Aorta (tissue), 5 donors: ENCODE measurements around the gene KRT71. TPM values are rescaled to one million over a fixed set of nuclear protein-coding genes. Genes with fewer than 3 reads are reported as not detected.
A peak's percentile ranks its signal among the peaks of the same experiment; 100 is the strongest.

Experiments
- ATAC-seq: fragments of 200-7000 bp; cut with Tn5 transposase; one replicate; pipeline ENCODE4 v1.9.1; 2022; ENCODE audit warnings: moderate library complexity; ENCODE audit not compliant: low FRiP score
- DNase-seq, 2 donors: peaks; one replicate each; pipeline ENCODE4 v3.0.0-alpha.2; 2020
- H3K27ac ChIP-seq, 2 donors: one replicate each; pipeline ENCODE4 v1.5.1; 2013; ENCODE audit warnings: low read length in 2 of 2, mild to moderate bottlenecking in 2 of 2, moderate library complexity in 2 of 2, control low read depth in 1 of 2, inconsistent platforms in 1 of 2, low read depth in 1 of 2
- H3K27me3 ChIP-seq, 2 donors: one replicate each; pipeline ENCODE4 v1.6.1; 2013; ENCODE audit warnings: control low read depth in 1 of 2, low read length in 1 of 2, mild to moderate bottlenecking in 1 of 2, moderate library complexity in 1 of 2; ENCODE audit not compliant: insufficient read depth in 2 of 2, control insufficient read depth in 1 of 2
- H3K36me3 ChIP-seq, 2 donors: one replicate each; pipeline ENCODE4 v1.6.1; 2013; ENCODE audit warnings: control low read depth in 1 of 2, low read length in 1 of 2, mild to moderate bottlenecking in 1 of 2; ENCODE audit not compliant: insufficient read depth in 2 of 2, control insufficient read depth in 1 of 2
- H3K4me1 ChIP-seq, 2 donors: one replicate each; pipeline ENCODE4 v1.6.1; 2013; ENCODE audit warnings: low read length in 2 of 2, control low read depth in 1 of 2, mild to moderate bottlenecking in 1 of 2, moderate library complexity in 1 of 2; ENCODE audit not compliant: insufficient read depth in 2 of 2, control insufficient read depth in 1 of 2
- H3K4me3 ChIP-seq, 2 donors: one replicate each; pipeline ENCODE4 v1.5.1; 2013; ENCODE audit warnings: low read length in 2 of 2, control low read depth in 1 of 2, mild to moderate bottlenecking in 1 of 2
- H3K9me3 ChIP-seq: one replicate; pipeline ENCODE4 v1.6.1; 2013; ENCODE audit warnings: mild to moderate bottlenecking, low read length; ENCODE audit not compliant: control insufficient read depth
- WGBS, 2 donors: extraction: QIAGEN DNeasy Blood & Tissue Kit; methylation state at CpG; one replicate each; pipeline ENCODE4 v1.1.7; 2013; 5-methylcytosine and 5-hydroxymethylcytosine counted together
- intact Hi-C, 2 donors: fragments of 100-400 bp; cut with DNase I; formaldehyde crosslinking; loops; one replicate each; pipeline versions ENCODE4 v1.14.2 to v1.15.0; 2022
- polyA plus RNA-seq, 2 donors: library from polyadenylated mRNA; stranded (reverse); fragments of 200-250 nt; gene quantifications; one replicate each; pipeline ENCODE4 v1.2.3, GENCODE V29; 2013
- total RNA-seq, 2 donors: library from RNA; stranded (reverse); fragmentation: NEBNext Ultra II Directional; extraction: Animal tissue kit (Norgen Biotek cat#: 25700); gene quantifications; one replicate each; pipeline ENCODE4 v1.2.1, GENCODE V29; 2021
- donor health status: healthy with polysubstance abuse.
- donor health status: Bipolar disorder and iron deficiency.
- donor health status: DM: no; HTN: no; CAD: no.
- donor health status: DM: no; HTN: no; CAD: no.
- donor health status: DM: yes; HTN: yes; CAD: no.

KRT71 gene
- total and polyA plus RNA-seq, 4 donors, result not detected

DNA sequence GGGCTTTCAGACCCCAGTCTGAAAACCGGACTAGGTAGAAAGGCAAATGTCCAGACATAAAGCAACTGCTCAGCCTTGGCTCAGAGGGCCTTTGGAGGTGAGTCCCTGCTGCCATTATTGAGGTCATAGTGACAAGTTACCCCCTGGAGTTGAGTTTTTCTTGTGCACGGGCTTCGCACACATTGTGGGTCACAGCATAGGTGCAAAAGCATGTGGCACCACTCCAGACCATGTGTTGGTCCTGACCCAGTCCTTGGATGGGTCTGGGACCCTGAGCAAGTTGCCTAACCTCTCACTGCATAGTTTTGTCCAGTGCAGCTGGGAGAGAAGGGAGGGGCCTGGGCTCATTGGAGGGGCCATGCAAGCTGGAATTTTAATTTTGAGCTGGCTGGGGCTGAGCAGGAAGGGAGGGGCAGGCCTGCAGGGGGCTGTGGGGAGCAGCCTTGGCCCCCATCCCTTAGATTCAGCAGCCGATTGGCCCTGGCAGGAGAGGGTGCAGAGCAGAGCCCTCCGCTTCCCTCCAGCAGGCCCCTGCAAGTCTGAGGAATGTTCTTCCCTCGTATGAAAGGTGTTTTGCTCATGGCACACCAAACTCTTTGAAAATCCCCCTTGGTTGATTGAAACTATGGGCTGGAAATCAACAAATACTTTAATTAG lies 28.6 kb downstream of the KRT71 start:
- no peaks in the 10 kb centered on the region for H3K36me3 ChIP-seq

DNA sequence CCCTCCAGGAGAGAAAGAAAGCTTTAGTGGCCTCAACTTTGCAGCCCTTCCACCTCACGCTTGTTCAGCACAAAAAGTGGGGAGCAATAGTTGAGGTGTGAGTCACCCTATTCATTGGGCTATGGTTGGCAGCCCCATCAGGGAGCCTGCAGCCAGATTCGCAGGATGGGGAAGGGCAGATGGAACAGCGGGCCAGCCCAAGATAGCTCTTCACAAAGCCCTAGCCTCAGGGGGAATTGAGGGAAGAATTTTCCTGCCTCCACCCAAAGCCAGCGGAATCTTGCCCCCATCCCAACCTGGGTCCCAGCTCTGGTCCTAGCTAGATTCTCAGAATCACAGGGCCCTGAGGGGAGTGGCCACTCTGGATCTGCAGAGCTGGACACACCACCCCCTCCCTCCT lies 29.1 kb downstream of the KRT71 start:
- H3K27ac ChIP-seq, result no peak overlapping the region
- DNase-seq, result no peak
- no peaks in the 10 kb centered on the region for H3K27me3 ChIP-seq
- H3K9me3 ChIP-seq, result no peaks in the 10 kb centered on the region
- no peaks in the 10 kb centered on the region for H3K4me1 ChIP-seq
- intact Hi-C loops, result no loop called here
- no peak for ATAC-seq
- 93 to 94% methylated on average over 4 of the region's 4 CpGs for WGBS, 2 donors
- no peaks in the 10 kb centered on the region for H3K36me3 ChIP-seq
- H3K4me3 ChIP-seq, result no peak overlapping the region

More for the DNA sequence above, 28.6 kb downstream of the KRT71 start:
- no peak for DNase-seq
- ATAC-seq, result no peak
- 81 to 82% methylated on average over 6 of the region's 6 CpGs for WGBS, 2 donors
- no peaks in the 10 kb centered on the region for H3K4me1 ChIP-seq
- no peak overlapping the region for H3K4me3 ChIP-seq
- no peak overlapping the region for H3K27ac ChIP-seq
- no peaks in the 10 kb centered on the region for H3K9me3 ChIP-seq
- H3K27me3 ChIP-seq, result no peaks in the 10 kb centered on the region
- intact Hi-C loops, result no loop called here

DNA sequence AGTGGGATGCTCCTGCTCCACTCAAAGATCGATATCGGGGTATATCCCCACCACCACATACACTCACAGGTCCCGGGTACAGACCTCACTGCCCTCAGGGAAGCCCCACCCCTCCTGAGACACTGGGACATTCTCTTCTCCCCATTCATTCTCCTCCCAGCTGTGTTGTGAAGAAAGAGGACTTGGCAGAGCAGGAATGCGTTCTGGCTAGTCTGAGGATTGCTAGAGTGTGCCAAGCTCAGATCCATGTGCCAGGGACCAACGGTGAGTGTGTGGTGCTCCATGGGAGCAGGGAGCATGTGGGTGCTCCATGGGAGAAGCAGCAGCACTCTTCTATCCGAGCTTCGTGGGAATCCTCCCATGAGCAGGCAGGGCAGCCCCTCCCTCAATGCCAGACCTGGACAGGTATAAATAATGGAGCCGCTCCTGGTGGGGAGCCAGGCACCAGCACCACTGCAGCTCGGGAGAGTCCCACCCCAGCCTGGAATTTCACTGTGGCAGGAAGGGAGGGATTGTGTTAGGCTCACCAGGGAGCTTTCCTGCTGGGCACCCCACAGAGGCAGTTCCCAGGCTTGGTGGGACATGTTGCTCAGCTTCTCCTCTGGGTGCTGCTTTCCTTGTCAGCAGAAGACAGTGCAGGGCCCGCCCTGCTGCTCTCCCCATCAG lies 30.5 kb downstream of the KRT71 start:
- ATAC-seq (no peak), DNase-seq (no peak)
- Histone ChIP-seq H3K27me3 (no peaks in the 10 kb centered on the region), H3K36me3 (no peaks in the 10 kb centered on the region), H3K4me3 (no peak overlapping the region), H3K4me1 (no peaks in the 10 kb centered on the region), H3K9me3 (no peaks in the 10 kb centered on the region), H3K27ac (no peak overlapping the region)
- intact Hi-C loops, result no loop called here
- 41% methylated on average over 10 of the region's 10 CpGs for WGBS, 2 donors

DNA sequence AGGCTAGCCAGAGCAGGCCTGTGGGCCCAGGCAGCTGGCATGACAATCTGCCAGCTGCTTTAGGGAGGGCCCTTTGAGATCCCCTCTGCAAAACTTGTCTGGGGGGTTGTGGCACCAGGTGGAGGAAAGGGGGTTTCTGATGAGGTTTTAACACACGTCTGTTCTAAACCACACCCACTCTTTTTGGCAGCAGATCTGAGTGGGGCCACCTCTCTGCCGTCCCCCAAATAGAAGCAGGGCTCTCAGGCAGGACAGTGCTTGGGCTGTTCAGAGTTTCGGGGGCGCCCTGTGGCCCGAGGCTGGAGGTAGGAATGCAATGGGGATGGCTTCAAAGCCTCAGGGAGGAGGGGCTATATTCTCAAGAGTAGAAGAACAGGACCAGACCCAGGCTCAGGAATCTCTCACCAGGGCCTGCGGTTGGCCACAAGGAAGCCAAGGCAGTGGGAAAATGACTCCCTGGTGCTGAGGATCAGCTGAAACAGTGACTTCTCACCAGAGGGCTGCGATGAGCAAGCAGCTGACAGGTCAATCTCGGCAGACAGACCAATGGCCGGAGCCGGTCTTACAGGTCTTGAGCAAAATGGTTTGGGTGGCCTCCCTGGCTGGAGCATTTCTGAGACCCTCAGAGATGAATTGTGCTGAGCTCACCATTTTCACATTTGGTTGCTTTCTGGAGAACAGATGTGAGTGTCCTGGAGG lies 31.2 kb downstream of the KRT71 start:
- no peaks in the 10 kb centered on the region for H3K9me3 ChIP-seq
- ATAC-seq (no peak), DNase-seq (no peak)
- no peaks in the 10 kb centered on the region for H3K27me3 ChIP-seq
- peak overlapping the region in 1 of 2 donors; percentile 23 for H3K27ac ChIP-seq
- no peaks in the 10 kb centered on the region for H3K36me3 ChIP-seq
- no peaks in the 10 kb centered on the region for H3K4me1 ChIP-seq
- intact Hi-C loops, result no loop called here
- H3K4me3 ChIP-seq, result no peak overlapping the region
- WGBS, 2 donors, result 83 to 86% methylated on average over 10 of the region's 10 CpGs

DNA sequence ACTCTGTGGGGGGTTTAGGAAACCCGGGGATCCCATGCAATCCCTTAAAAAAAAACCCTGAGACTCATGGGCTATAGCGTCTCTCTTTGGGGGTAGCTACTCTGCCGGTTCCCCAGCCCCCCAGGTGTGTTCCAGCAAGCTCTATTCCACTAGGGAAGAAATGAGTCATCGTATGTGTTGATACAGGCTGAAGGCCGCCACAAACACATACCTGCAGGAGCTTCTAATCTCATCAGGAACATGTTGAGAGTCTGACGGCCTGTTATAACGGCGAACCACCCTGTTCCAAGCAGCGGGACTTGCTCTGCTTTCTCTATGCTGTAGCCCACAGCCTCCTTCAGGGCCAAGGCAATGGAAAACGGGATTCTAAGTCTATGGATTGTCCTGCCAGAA lies 31.8 kb downstream of the KRT71 start:
- intact Hi-C loops, result no loop called here
- Histone ChIP-seq H3K4me3 (no peak overlapping the region), H3K36me3 (no peaks in the 10 kb centered on the region), H3K9me3 (no peaks in the 10 kb centered on the region), H3K4me1 (no peaks in the 10 kb centered on the region), H3K27me3 (no peaks in the 10 kb centered on the region), H3K27ac (peak overlapping the region in 1 of 2 donors; percentile 23)
- DNase-seq, result no peak
- WGBS, 2 donors, result 65 to 68% methylated on average over 10 of the region's 10 CpGs
- no peak for ATAC-seq

DNA sequence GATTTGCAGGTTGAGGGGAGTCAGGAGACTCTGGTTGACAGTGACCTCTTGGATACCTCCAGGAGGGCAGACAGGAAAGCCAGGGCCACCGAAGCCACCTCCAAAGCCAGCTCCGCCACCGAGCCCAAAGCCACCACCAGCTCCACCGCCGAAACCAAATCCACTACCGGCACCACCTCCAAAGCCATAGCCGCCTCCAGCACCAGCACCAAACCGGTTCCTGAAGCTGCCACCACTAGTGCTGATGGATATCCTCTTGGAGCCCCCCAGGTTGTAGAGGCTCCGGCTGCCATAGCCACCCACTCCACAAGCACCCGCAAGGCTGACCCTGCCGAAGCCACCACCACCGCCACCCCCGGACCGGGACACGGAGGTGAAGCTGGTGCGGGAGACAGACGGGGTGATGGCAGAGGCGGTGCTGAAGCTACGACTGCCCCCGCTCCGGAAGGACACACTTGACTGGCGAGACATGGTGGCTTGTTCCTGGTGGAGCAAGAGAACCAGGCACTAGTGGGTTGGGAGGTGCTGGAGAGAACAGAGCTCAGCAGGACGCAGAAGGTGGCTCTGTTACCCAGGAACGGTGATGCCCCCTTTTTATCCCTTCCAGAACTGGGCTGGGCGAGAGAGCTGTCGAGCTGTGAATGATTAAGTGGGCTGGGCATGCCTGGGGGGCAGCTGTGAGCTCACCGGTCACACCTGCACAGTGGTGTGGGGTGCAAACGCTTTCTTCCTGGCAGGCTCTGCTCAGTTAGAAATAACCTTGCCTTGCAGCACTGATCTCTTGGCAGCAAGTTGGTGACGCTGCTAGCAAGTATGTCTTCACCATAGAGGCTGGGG lies 32.9 kb downstream of the KRT71 start, which contains the start of gene KRT5:
TSS of gene KRT5 (minus strand) at position 569 of the 837 bp plus-strand sequence. CDS start at position 471, 98 bp downstream.
- 90 to 92% methylated on average over 29 of the region's 29 CpGs for WGBS, 2 donors
- H3K4me1 ChIP-seq, result no peaks in the 10 kb centered on the region
- no peaks in the 10 kb centered on the region for H3K36me3 ChIP-seq
- no peak within 1 kb of the TSS for H3K27ac ChIP-seq
- H3K9me3 ChIP-seq, result no peaks in the 10 kb centered on the region
- ATAC-seq (no peak), DNase-seq (peak in 1 of 2 donors; percentile 42)
- no peaks in the 10 kb centered on the region for H3K27me3 ChIP-seq
- no peak within 1 kb of the TSS for H3K4me3 ChIP-seq
- intact Hi-C loops, result loop anchor here in 1 of 2 donors (10.0 kb wide), 1 partner anchor 365 kb away; no protein-coding TSS in a partner anchor

DNA sequence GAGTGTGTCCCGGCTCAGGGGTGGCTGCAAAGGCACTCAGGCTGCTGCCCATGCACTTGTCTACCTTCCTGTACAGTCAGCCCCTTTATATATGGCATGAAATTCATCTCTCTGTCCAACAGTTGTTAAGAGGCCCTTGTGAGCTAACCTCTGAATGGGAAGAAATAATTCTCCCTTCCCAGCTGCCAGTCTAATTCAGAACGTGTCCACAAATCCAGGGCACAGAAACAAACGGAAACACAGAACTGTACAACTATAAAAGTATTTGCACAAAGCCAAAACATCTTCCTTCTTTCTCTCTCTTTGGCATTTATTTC lies 33.6 kb downstream of the KRT71 start:
- ATAC-seq (no peak), DNase-seq (no peak)
- Histone ChIP-seq H3K4me1 (no peaks in the 10 kb centered on the region), H3K9me3 (no peaks in the 10 kb centered on the region), H3K4me3 (no peak overlapping the region), H3K36me3 (no peaks in the 10 kb centered on the region), H3K27me3 (no peaks in the 10 kb centered on the region), H3K27ac (no peak overlapping the region)
- 72 to 74% methylated on average over 3 of the region's 3 CpGs for WGBS, 2 donors
- intact Hi-C loops, result loop anchor here in 1 of 2 donors (10.0 kb wide), 1 partner anchor 365 kb away; no protein-coding TSS in a partner anchor

DNA sequence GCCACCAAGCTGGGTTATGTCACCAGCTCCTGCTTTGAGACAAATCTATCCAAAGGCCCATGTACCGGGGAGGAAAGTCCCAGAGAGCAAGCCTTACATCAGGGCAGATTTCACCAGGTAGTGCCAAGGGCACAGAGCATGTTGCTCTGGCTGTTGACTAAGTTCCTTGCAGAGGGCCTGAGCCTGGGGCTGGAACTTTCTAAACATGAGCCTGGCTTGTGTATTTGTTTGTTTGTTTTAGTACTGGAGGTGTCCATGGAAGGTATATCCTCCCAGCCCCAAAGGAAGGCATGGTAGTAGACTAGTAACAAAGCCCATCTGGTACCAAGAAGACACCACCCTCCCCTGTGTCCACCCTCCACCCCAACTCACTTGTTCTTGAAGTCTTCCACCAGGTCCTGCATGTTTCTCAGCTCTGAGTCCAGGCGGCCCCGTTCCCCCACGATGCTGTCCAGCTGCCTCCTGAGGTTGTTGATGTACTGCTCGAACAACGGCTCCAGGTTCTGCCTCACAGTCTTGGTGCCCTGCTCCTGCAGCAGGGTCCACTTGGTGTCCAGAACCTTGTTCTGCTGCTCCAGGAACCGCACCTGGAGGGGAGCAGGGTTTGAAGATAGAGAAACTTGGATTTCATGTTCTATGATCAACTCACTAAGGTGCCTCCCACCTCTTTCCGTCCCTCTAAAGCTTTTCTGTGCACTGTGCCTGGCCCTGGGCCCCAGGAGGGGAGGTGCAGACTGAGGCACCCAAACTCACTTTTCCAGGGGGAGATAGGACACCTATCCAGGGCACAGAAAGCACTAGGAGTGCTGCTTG lies 34.2 kb downstream of the KRT71 start:
- 79 to 88% methylated on average over 8 of the region's 8 CpGs for WGBS, 2 donors
- intact Hi-C loops, result loop anchor here in 1 of 2 donors (10.0 kb wide), 1 partner anchor 364 kb away; no protein-coding TSS in a partner anchor

More for the DNA sequence above, 34.2 kb downstream of the KRT71 start:
- H3K27ac ChIP-seq, result no peak overlapping the region
- no peaks in the 10 kb centered on the region for H3K9me3 ChIP-seq
- no peaks in the 10 kb centered on the region for H3K36me3 ChIP-seq
- DNase-seq (no peak), ATAC-seq (no peak)
- no peak overlapping the region for H3K4me3 ChIP-seq
- H3K27me3 ChIP-seq, result no peaks in the 10 kb centered on the region
- no peaks in the 10 kb centered on the region for H3K4me1 ChIP-seq
